Naive B cell (primary cell): ENCODE results near the gene KCNIP2. TPM values are rescaled to one million over a fixed set of nuclear protein-coding genes. Genes with fewer than 3 reads are reported as not detected.

Source experiments
- ATAC-seq, 2 donors: fragments of 150-1000 bp; cut with Tn5 transposase; 2 replicates each; pipeline ENCODE4 v1.10.0; 2021; ENCODE audit warnings: low read depth in 2 of 2, mild to moderate bottlenecking in 2 of 2, moderate library complexity in 2 of 2
- DNase-seq: peaks from one replicate; pipeline ENCODE4 v3.0.0; 2022
- H3K27ac Mint-ChIP-seq, 6 donors: one replicate each; pipeline ENCODE4 v1.8.0; 2020 to 2022; ENCODE audit warnings: mild to moderate bottlenecking in 6 of 6, mixed read lengths in 6 of 6, moderate library complexity in 5 of 6, inconsistent platforms in 2 of 6
- H3K27me3 Mint-ChIP-seq, 3 donors: one replicate each; pipeline ENCODE4 v1.8.0; 2021 to 2022; ENCODE audit warnings: mixed read lengths in 3 of 3, mild to moderate bottlenecking in 1 of 3
- H3K36me3 Mint-ChIP-seq, 2 donors: one replicate each; pipeline ENCODE4 v1.8.0; 2020 to 2022; ENCODE audit warnings: mixed read lengths in 2 of 2, inconsistent platforms in 1 of 2, mild to moderate bottlenecking in 1 of 2
- H3K4me1 Mint-ChIP-seq, 3 donors: one replicate each; pipeline ENCODE4 v1.8.0; 2020 to 2022; ENCODE audit warnings: mixed read lengths in 3 of 3, inconsistent platforms in 1 of 3, mild to moderate bottlenecking in 1 of 3, moderate library complexity in 1 of 3
- H3K4me3 Mint-ChIP-seq, 8 donors: one replicate each; pipeline ENCODE4 v1.8.0; 2020 to 2022; ENCODE audit warnings: mild to moderate bottlenecking in 8 of 8, mixed read lengths in 8 of 8, moderate library complexity in 8 of 8, inconsistent platforms in 2 of 8
- H3K9me3 Mint-ChIP-seq, 7 donors: one replicate each; pipeline ENCODE4 v1.8.0; 2020 to 2022; ENCODE audit warnings: mixed read lengths in 7 of 7, mild to moderate bottlenecking in 5 of 7, inconsistent platforms in 2 of 7, moderate library complexity in 1 of 7
- polyA plus RNA-seq, 6 donors: library from polyadenylated mRNA; unstranded; fragments of 300-500 nt; fragmentation: Illumina TruSeq; gene quantifications; one replicate each; pipeline ENCODE4 v1.2.3, GENCODE V29; 2021; ENCODE audit warnings: low read depth in 6 of 6

KCNIP2 gene
- polyA plus RNA-seq, result 10 to 100 TPM; 12.9 to 56.1 (median 32.8) TPM

DNA sequence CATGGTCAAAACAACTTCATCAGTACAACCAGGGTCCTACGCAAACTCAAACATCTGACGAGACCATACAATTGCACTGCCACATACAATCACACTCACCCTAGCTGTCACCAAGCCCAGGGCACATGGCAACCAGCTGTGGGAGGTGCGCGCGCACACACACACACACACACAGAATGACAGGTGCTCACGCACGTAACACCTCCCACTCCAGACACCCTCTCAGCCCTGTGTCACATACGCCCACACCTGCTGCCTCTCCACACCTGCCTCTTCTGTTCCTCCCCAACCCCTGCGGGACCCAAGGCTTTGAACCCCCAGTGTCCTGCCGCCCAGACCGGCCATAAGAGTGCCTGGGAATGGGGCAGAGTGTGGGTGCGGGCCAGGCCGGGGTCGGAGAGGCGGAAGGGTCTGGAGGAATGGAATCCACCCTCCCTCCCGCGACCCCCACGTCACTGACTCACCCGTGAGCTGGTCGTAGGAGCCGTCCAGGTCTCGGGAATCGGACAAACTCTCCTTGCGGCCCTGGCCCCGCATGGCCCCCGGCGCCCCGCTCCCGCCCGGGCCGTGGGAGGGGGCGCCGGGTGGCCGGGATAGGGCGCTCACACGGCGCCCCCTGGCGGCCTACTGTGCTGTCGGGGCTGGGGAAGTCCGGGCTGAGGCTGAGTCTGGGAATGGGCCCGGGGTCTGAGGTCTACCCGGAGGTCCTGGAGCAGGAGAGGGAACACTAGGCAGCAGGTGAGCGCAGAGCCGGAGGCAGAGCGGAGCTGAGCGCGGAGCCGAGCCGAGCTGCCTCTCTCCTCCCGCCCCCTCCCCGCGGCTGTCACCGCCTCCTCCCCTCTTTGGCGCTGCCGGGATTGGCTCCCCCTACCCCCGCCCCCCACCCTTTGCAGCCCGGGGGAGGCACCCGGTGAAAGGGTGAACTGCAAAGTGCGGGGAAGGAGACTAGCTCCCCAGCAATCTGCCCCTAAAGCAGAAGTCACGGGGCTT lies at the start of gene KCNIP2:
Gene KCNIP2 (minus strand): TSS at position 769 of the 990 bp plus-strand sequence. CDS start 232 bp downstream, at position 537.
- Mint-ChIP-seq H3K27me3 (no peaks in the 10 kb centered on the region), H3K4me1 (peaks cover 55 to 66% (median 63%) of the 10 kb centered on the region in 3 donors), H3K27ac (peak within 1 kb of the TSS; percentile 64 to 96 (median 90)), H3K36me3 (no peaks in the 10 kb centered on the region), H3K4me3 (peak within 1 kb of the TSS; percentile 82 to 97 (median 94)), H3K9me3 (no peaks in the 10 kb centered on the region)
- DNase-seq (peak; percentile 76), ATAC-seq (peak; percentile 63 to 65)

DNA sequence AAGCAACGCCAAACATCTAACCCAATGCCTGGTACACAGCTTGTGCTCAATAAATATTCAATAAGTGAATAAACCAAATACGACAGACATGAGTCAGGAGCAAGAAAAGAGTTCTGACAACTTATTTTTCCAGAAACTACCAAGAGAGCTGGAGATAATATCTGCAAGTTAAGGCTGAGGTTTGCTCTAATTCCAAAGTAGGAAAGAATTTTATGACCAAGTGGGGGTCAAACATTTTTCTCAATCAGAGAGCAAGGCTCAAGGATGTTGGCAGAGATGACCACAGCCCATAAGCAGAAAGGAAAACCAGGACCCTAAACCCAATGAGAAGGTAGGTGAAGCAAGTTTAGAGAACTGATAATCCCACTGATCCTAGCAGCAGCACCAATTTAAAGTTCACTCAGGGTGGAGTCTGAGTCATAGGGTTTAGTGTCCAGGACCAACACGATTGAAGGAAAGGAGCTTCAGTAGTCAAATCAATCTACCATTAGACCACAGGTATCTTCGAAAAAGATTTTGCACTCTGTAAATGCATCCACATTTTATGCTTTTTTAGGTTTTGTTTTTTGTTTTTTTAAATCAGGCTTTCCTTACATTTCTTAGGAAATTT lies 49.3 kb upstream of the KCNIP2 start:
- no peak for ATAC-seq
- Mint-ChIP-seq H3K27ac (peak overlapping the region in 2 of 6 donors; percentile 22 to 74), H3K4me1 (peaks cover 39 to 85% (median 59%) of the 10 kb centered on the region in 3 donors), H3K27me3 (no peaks in the 10 kb centered on the region), H3K9me3 (no peaks in the 10 kb centered on the region), H3K4me3 (no peak overlapping the region), H3K36me3 (no peaks in the 10 kb centered on the region)
- no peak for DNase-seq

DNA sequence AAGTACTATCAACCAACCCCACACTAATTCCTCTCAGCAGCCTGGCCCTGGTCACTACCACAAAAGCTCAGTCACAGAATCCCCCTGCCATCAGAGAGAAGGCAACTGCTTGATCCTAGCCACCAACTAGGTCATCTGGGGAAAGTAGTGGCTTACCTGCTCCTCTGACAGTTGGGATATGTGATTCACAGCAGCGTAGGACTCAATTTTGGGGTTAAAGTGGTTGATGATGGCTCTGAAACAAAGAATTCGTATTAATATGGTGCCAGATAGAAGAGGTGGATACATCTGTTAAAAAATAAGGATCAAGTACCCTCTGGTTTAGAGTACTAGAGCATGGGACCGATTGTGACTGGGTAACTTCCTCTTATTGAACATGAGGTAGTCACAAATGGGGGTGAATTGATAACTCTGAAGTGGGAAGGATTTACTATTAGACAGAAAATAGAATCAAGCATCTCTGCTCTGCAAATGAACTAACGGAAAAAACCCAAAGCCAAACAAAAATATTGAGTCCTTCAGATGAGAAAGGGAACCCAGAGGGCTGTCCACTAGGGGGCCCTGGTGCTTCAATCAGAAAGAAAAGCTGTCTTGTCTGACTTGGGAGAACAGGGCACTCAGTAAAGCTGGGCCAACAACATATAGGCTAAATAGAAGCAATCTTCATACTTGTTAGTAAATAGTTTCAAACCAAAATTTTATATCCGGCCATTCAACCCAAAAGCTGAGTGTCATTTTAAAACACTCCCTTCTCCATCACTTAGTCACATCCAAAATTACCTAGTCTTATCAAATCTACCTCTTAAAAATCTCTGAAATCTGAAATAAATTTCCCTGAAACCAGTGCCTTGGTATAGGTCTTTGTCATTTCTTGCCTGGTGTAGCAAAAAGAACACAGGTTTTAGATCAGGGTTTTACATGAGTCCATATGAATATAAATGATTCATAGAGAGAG lies 45.9 kb upstream of the KCNIP2 start:
- DNase-seq (peak; percentile 72), ATAC-seq (peak; percentile 86 to 92)
- H3K36me3 Mint-ChIP-seq, result peaks cover 8 to 12% of the 10 kb centered on the region in 2 donors
- peak overlapping the region in 5 of 6 donors; percentile 35 to 96 (median 63) for H3K27ac Mint-ChIP-seq
- no peaks in the 10 kb centered on the region for H3K27me3 Mint-ChIP-seq
- peaks cover 34 to 68% (median 43%) of the 10 kb centered on the region in 3 donors for H3K4me1 Mint-ChIP-seq
- H3K4me3 Mint-ChIP-seq, result peak overlapping the region in 7 of 8 donors; percentile 21 to 84 (median 64)
- H3K9me3 Mint-ChIP-seq, result no peaks in the 10 kb centered on the region

DNA sequence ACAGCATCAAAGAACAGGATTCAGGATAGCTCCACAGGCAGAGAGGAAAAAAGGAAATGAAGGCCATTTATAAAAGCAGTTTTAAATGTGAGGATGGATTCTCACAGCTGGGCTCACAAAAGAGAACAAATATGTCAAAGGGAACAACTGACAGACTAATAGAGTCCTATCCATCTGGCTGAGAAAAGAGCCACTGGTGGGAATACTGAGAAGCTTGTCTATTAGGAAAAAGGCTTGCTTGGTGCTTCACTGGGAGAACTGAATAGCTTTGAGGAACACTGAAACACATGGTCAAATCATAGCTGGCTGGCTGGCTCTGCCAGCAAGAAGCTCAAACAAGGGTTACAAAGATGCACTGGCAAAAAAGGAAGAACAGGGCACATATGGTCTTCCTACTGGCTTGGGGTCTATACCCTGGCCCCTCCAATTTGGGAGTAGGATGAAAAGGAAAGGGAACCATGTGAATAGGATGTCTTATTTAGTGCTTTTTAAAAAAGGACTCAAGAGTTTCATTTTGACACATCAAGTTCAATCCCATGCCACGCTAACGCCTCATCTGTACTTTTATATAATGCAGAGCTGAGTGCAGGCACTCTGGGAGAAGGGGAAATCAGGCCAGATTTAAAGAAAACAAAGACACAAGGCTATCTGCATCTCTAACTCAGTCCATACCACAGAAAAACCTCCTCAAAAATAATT lies 44.8 kb upstream of the KCNIP2 start:
- peaks cover 30 to 65% (median 37%) of the 10 kb centered on the region in 3 donors for H3K4me1 Mint-ChIP-seq
- H3K27me3 Mint-ChIP-seq, result no peaks in the 10 kb centered on the region
- ATAC-seq (no peak), DNase-seq (no peak)
- H3K27ac Mint-ChIP-seq, result peak overlapping the region in 4 of 6 donors; percentile 63 to 96 (median 71)
- H3K36me3 Mint-ChIP-seq, result peaks cover 8 to 20% of the 10 kb centered on the region in 2 donors
- H3K9me3 Mint-ChIP-seq, result no peaks in the 10 kb centered on the region
- H3K4me3 Mint-ChIP-seq, result peak overlapping the region in 6 of 8 donors; percentile 36 to 84 (median 60)

DNA sequence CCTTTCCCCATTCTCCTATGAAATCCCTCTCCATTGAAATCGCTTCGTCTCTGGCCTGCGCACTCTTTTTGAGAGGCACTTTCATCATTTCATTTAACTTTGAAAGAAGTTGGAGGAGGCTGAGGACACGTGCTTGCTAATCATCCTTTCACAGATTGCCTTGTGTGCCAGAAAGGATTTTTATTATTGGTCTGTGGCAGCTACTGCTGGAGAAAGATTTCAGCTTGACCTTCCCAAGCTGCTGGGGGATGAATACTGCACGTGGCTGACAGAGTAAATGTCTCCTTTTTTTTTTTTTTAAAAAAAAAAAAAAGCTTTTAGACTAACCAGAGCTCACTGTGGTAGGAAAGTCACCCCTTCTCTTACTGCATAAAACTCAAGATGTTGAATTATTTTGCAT lies 44.2 kb upstream of the KCNIP2 start:
- Mint-ChIP-seq H3K4me3 (peak overlapping the region in 5 of 8 donors; percentile 36 to 77 (median 57)), H3K27ac (peak overlapping the region in 3 of 6 donors; percentile 6 to 88 (median 63)), H3K9me3 (no peaks in the 10 kb centered on the region), H3K36me3 (peaks cover 8 to 20% of the 10 kb centered on the region in 2 donors), H3K27me3 (no peaks in the 10 kb centered on the region), H3K4me1 (peaks cover 29 to 61% (median 34%) of the 10 kb centered on the region in 3 donors)
- no peak for ATAC-seq
- no peak for DNase-seq

DNA sequence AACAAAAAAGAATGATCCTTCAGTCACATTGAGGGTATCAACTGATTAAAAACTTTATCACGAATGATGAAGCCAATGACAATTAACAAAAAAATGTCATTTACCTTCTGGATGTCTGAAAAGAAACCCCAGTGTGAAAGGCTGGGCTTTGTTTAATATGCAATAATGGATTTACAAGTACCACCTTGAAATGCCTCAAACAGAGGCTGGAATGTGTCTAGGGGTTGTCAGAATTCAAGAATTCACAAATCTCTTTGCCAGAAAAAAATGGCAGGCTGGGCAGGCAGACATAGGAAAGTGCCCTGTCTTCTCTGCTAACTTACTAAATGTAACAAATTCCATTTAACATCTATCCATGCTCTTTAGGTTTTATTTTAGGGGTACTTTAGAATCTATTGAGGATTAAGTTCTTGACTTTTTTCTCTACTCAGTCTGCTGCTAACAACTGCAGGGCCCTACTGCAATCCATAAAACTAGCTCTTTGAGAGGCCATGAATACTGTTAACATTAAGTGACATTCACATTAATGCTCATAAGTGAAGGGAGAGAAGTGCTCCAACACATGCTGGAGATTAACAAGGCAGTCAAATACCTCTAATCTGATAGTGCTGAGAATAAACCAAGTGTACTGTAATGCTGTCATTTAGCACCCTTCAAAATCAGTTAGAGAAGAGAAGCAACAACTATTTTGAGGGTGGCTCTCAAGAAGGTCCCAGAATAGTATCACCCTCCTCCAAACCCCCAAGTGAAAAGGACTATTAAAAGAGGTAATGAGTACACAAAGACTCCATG lies 43.1 kb upstream of the KCNIP2 start:
- H3K4me3 Mint-ChIP-seq, result peak overlapping the region in 2 of 8 donors; percentile 2 to 71
- peaks cover 31 to 61% (median 34%) of the 10 kb centered on the region in 3 donors for H3K4me1 Mint-ChIP-seq
- ATAC-seq (no peak), DNase-seq (no peak)
- H3K27ac Mint-ChIP-seq, result peak overlapping the region in 2 of 6 donors; percentile 26 to 85
- no peaks in the 10 kb centered on the region for H3K27me3 Mint-ChIP-seq
- H3K36me3 Mint-ChIP-seq, result peaks cover 8 to 20% of the 10 kb centered on the region in 2 donors
- H3K9me3 Mint-ChIP-seq, result no peaks in the 10 kb centered on the region

DNA sequence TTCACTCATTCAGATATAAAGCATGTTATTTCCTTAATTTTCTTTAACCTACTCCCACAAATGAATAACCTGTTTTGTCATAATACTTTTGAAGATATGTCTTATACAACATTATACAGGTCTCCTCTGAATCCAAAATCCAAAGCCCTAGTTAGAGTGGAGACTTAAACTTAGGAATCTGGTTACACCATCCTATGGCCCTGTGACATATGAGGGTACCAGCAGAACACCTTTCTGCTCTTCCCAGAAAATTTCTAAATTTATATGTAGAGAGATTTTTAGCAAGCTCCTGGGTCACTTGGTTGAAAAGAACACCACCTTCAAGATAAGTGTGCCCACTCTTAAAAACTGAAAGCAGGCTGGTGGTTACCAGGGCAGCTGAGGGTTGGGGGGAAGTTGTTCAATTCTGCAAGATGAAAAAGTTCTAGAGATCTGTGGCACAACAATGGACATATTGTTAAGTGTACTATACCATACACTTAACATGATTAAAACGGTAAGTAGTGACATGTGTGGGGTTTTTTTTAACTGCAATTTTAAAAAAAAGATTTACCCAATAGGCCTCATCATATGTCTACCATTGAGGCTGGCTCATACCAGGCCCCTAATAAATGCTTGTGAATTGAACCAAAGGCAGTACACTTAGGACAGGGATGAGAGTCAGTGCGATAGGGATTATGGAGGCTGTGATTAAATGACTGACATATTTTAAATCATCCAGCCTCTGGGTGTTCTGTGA lies 37.6 kb upstream of the KCNIP2 start:
- H3K4me1 Mint-ChIP-seq, result peaks cover 8 to 37% (median 19%) of the 10 kb centered on the region in 3 donors
- H3K27me3 Mint-ChIP-seq, result no peaks in the 10 kb centered on the region
- ATAC-seq (no peak), DNase-seq (no peak)
- peak overlapping the region in 2 of 6 donors; percentile 2 to 28 for H3K27ac Mint-ChIP-seq
- H3K36me3 Mint-ChIP-seq, result peaks cover 8 to 23% of the 10 kb centered on the region in 2 donors
- H3K4me3 Mint-ChIP-seq, result no peak overlapping the region
- no peaks in the 10 kb centered on the region for H3K9me3 Mint-ChIP-seq

DNA sequence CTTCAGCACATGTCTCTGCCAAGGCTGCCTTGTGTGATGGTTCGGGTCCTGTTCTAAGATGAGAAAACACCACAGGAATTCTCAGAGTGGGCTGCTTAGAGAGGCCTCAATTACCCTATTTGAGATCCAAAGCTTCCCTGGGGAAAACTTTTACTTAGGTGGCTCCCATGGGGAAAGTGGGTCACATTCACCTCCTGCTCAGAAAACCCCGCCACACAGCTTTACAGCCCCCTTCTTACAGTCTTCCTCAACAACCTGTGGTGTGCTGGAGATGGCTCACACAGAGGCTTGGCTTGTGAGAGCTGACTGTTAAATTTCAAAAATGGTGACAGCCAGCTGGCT lies 36.6 kb upstream of the KCNIP2 start:
- peaks cover 2 to 20% of the 10 kb centered on the region in 2 donors for H3K36me3 Mint-ChIP-seq
- no peaks in the 10 kb centered on the region for H3K9me3 Mint-ChIP-seq
- no peak overlapping the region for H3K4me3 Mint-ChIP-seq
- peak overlapping the region in 1 of 6 donors; percentile 65 for H3K27ac Mint-ChIP-seq
- no peak for DNase-seq
- ATAC-seq, result no peak
- H3K4me1 Mint-ChIP-seq, result peaks cover 10 to 42% (median 21%) of the 10 kb centered on the region in 3 donors
- no peaks in the 10 kb centered on the region for H3K27me3 Mint-ChIP-seq

DNA sequence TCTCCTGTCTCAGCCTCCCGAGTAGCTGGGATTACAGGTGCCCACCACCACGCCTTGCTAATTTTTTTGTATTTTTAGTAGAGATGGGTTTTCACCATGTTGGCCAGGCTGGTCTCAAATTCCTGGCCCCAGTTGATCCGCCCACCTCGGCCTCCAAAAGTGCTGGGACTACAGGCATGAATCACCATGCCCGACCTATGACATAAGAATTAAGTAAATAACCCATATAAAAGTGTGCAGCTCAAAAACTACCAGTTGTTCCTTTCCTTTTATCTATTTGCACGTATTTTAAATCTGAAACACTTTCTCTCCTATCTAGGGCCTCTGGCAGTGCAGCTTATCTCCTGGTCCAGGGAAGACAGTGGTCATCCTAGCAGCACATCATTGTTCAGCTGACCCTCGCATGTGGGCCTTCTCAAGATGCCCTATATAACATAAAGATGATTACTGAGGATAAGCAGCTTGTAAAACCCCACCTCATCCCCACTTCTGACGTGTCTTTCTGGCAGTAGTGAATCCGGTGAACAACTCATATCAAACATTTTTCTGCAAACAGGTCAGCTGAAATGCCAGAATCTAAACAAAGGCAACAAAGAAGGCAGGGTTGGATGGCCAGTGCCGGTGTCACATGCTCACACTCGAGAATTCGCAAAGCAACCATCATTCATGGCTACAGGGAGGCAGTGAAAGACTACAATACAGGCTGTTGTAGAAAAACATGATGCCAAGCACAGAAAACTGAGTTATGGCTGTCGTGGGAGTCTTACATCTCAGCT lies 36.0 kb upstream of the KCNIP2 start:
- Mint-ChIP-seq H3K27me3 (no peaks in the 10 kb centered on the region), H3K9me3 (no peaks in the 10 kb centered on the region), H3K4me1 (peaks cover 14 to 48% (median 24%) of the 10 kb centered on the region in 3 donors), H3K36me3 (peaks cover 0 to 17% of the 10 kb centered on the region in 2 donors), H3K27ac (peak overlapping the region in 1 of 6 donors; percentile 5), H3K4me3 (no peak overlapping the region)
- no peak for ATAC-seq
- DNase-seq, result no peak

DNA sequence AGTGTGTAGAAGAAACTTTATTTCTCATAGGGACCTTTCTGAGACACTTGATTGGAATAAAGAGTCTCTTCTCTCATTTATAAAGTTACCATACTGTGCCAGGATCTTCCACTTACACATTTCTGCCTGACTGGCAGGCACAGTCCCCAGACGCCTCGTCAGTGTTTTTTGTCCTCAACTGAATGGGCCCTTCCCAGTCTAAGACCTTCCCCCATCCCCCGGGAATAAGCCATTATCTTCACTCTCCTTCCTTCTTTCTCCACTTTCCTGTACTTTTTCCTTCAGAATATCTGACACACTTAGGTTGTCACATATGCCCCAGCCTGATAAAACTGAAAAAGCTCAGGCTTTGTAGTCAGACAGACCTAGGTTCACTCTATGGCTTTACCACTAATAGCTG lies 35.3 kb upstream of the KCNIP2 start:
- no peaks in the 10 kb centered on the region for H3K27me3 Mint-ChIP-seq
- DNase-seq, result no peak
- H3K4me1 Mint-ChIP-seq, result peaks cover 16 to 49% (median 23%) of the 10 kb centered on the region in 3 donors
- no peaks in the 10 kb centered on the region for H3K9me3 Mint-ChIP-seq
- peaks cover 0 to 10% of the 10 kb centered on the region in 2 donors for H3K36me3 Mint-ChIP-seq
- H3K4me3 Mint-ChIP-seq, result peak overlapping the region in 1 of 8 donors; percentile 8
- ATAC-seq, result no peak
- H3K27ac Mint-ChIP-seq, result peak overlapping the region in 3 of 6 donors; percentile 1 to 38 (median 9)
